C4-2B (cell line): Measurements from ENCODE around the gene SLC30A1.

Experiments used
- H3K27ac ChIP-seq: fragments of 450-650 bp; 2 replicates; pipeline ENCODE4 v1.5.1; 2017
- CTCF ChIP-seq: fragments of 450-650 bp; conservative IDR thresholded peaks from 2 replicates; pipeline ENCODE4 v1.5.1; 2017; ENCODE audit warnings: mild to moderate bottlenecking
- ZFX ChIP-seq: fragments of 450-650 bp; IDR thresholded peaks from 2 replicates; pipeline ENCODE4 v1.6.1; 2017

SLC30A1 gene

GRCh38 chr1:211603191-211603701, 24.3 kb upstream of the SLC30A1 start:
- TF ChIP-seq CTCF (no peak), ZFX (no peak)
- H3K27ac ChIP-seq, result peak overlapping the region; percentile 33; the same call in 1 of the 2 replicates

GRCh38 chr1:211601982-211602670, 23.2 kb upstream of the SLC30A1 start:
- no peak for TF ChIP-seq CTCF
- TF ChIP-seq ZFX, result no peak
- no peak overlapping the region for H3K27ac ChIP-seq

- no peak overlapping the region for H3K27ac ChIP-seq
- TF ChIP-seq CTCF (no peak), ZFX (no peak)
These were observed 22.2 kb upstream of the SLC30A1 start for GRCh38 chr1:211601159-211601558.

GRCh38 chr1:211599250-211599649, 20.3 kb upstream of the SLC30A1 start:
- no peak for TF ChIP-seq CTCF
- TF ChIP-seq ZFX, result no peak
- no peak overlapping the region for H3K27ac ChIP-seq

- TF ChIP-seq CTCF (no peak), ZFX (no peak)
These were observed 19.6 kb upstream of the SLC30A1 start for GRCh38 chr1:211598514-211598913.

GRCh38 chr1:211596418-211597181, 17.6 kb upstream of the SLC30A1 start:
- TF ChIP-seq CTCF, result no peak
- no peak for TF ChIP-seq ZFX
- no peak overlapping the region for H3K27ac ChIP-seq

More at GRCh38 chr1:211598514-211598913, 19.6 kb upstream of the SLC30A1 start:
- no peak overlapping the region for H3K27ac ChIP-seq

- no peak overlapping the region for H3K27ac ChIP-seq
- no peak for TF ChIP-seq CTCF
- no peak for TF ChIP-seq ZFX
These were observed 16.5 kb upstream of the SLC30A1 start for GRCh38 chr1:211595419-211595818.
